ENCODE results near the gene ZCCHC18.

Gene ZCCHC18

DNA sequence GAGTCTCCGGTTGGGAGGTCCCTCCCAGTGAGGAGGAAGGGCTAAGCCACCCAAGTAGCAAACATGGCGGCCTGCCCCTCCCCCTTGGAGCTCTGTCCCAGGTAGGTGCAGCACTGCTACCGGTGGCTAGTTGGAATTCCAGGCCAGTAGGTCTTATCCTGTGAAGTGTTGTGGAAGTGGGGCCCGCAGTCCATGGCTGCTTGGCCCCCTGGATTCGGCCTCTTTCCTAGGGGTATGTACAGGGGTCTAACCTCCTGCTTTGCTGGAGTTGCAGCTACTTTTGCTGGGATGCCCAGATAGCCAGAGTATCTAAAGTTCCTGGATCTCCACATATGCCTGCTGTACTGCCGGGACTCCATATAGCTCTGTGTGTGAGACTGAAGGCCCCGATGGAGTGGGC lies 26.4 kb upstream of the ZCCHC18 start (continued):
- TF ChIP-seq, protein P1, sequence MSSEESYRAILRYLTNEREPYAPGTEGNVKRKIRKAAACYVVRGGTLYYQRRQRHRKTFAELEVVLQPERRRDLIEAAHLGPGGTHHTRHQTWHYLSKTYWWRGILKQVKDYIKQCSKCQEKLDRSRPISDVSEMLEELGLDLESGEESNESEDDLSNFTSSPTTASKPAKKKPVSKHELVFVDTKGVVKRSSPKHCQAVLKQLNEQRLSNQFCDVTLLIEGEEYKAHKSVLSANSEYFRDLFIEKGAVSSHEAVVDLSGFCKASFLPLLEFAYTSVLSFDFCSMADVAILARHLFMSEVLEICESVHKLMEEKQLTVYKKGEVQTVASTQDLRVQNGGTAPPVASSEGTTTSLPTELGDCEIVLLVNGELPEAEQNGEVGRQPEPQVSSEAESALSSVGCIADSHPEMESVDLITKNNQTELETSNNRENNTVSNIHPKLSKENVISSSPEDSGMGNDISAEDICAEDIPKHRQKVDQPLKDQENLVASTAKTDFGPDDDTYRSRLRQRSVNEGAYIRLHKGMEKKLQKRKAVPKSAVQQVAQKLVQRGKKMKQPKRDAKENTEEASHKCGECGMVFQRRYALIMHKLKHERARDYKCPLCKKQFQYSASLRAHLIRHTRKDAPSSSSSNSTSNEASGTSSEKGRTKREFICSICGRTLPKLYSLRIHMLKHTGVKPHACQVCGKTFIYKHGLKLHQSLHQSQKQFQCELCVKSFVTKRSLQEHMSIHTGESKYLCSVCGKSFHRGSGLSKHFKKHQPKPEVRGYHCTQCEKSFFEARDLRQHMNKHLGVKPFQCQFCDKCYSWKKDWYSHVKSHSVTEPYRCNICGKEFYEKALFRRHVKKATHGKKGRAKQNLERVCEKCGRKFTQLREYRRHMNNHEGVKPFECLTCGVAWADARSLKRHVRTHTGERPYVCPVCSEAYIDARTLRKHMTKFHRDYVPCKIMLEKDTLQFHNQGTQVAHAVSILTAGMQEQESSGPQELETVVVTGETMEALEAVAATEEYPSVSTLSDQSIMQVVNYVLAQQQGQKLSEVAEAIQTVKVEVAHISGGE (tag by site-specific recombination; conservative IDR thresholded peaks at IDR 0.05; ENCODE audit: low read depth), result no peak
- TF ChIP-seq ZNF138 (tag by site-specific recombination; IDR thresholded peaks at IDR 0.05; ENCODE audit: borderline replicate concordance), result no peak
- TF ChIP-seq HOXD13 (CRISPR knock-in tag; IDR thresholded peaks at IDR 0.05; ENCODE audit: borderline replicate concordance), result no peak
- TF ChIP-seq, protein P2, sequence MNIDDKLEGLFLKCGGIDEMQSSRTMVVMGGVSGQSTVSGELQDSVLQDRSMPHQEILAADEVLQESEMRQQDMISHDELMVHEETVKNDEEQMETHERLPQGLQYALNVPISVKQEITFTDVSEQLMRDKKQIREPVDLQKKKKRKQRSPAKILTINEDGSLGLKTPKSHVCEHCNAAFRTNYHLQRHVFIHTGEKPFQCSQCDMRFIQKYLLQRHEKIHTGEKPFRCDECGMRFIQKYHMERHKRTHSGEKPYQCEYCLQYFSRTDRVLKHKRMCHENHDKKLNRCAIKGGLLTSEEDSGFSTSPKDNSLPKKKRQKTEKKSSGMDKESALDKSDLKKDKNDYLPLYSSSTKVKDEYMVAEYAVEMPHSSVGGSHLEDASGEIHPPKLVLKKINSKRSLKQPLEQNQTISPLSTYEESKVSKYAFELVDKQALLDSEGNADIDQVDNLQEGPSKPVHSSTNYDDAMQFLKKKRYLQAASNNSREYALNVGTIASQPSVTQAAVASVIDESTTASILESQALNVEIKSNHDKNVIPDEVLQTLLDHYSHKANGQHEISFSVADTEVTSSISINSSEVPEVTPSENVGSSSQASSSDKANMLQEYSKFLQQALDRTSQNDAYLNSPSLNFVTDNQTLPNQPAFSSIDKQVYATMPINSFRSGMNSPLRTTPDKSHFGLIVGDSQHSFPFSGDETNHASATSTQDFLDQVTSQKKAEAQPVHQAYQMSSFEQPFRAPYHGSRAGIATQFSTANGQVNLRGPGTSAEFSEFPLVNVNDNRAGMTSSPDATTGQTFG (tag by site-specific recombination; IDR thresholded peaks at IDR 0.05; ENCODE audit: borderline replicate concordance), result no peak

DNA sequence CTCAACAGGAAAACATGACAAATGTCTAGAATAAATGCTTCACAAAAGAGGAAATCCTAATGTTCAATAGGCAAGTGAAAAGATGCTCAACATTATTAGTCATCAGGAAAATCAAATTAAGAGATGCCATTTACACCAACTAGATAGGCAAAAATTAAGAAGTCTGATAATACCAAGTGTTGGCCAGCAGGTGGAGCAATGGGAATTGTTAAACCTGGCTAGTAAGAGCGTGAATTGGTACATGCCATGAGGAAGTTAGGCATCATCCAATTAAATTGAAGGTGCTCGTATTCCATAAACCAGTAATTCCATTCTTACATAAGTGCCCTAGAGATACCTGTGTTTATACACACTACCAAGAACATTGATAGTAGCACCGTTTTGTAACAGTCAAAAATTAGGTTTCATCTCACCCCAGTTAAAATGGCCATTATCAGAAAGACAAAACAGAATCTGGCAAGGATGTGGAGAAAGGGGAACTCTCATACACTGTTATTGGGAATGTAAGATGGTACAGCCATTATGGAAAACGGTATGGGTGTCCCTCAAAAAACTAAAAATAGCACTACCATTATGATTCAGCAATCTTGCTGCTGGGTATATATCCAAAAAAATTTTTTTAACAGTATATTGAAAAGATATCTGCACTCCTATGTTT lies 14.0 kb upstream of the ZCCHC18 start:
- H3K27ac ChIP-seq (ENCODE audit: extremely low read depth, low read depth, low read length), result no peak overlapping the region
- no peaks in the 10 kb centered on the region for H3K9me3 ChIP-seq (ENCODE audit: control insufficient read depth, insufficient read depth, low read depth, low read length)
- H3K4me3 ChIP-seq (ENCODE audit: low read depth, low read length), result no peak overlapping the region
- ChIA-PET POLR2A (interaction anchor here (1.0 kb wide), 1 partner anchor 38 kb away, joined by 3 read pairs; no protein-coding TSS in a partner anchor), CTCF (interaction anchor here (0.6 to 3.6 kb wide), 11 partner anchors 11 to 1089 kb away, joined by 3 to 36 read pairs (median 3); no protein-coding TSS in a partner anchor)
- H3K36me3 ChIP-seq (ENCODE audit: control insufficient read depth in 2 of 2, insufficient read depth in 1 of 2, low read length in 2 of 2), result no peaks in the 10 kb centered on the region
- no peaks in the 10 kb centered on the region for H3K4me1 ChIP-seq (ENCODE audit: control insufficient read depth, insufficient read depth, low read length)
- no peak for TF ChIP-seq ZNF2 (tag by site-specific recombination; IDR thresholded peaks at IDR 0.05)
- no peak for TF ChIP-seq ZNF114 (tag by site-specific recombination; IDR thresholded peaks at IDR 0.05)
- peak; percentile 61; the same call in 1 of the 2 replicates for TF ChIP-seq ZNF660 (tag by site-specific recombination; IDR thresholded peaks at IDR 0.05)
- no peak for TF ChIP-seq ZNF311 (tag by site-specific recombination; IDR thresholded peaks at IDR 0.05; ENCODE audit: borderline replicate concordance)
- TF ChIP-seq, protein P3, sequence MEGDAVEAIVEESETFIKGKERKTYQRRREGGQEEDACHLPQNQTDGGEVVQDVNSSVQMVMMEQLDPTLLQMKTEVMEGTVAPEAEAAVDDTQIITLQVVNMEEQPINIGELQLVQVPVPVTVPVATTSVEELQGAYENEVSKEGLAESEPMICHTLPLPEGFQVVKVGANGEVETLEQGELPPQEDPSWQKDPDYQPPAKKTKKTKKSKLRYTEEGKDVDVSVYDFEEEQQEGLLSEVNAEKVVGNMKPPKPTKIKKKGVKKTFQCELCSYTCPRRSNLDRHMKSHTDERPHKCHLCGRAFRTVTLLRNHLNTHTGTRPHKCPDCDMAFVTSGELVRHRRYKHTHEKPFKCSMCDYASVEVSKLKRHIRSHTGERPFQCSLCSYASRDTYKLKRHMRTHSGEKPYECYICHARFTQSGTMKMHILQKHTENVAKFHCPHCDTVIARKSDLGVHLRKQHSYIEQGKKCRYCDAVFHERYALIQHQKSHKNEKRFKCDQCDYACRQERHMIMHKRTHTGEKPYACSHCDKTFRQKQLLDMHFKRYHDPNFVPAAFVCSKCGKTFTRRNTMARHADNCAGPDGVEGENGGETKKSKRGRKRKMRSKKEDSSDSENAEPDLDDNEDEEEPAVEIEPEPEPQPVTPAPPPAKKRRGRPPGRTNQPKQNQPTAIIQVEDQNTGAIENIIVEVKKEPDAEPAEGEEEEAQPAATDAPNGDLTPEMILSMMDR (tag by site-specific recombination; IDR thresholded peaks at IDR 0.05), result peak; percentile 37; the same call in 1 of the 2 replicates
- no peak for TF ChIP-seq ZNF529 (tag by site-specific recombination; IDR thresholded peaks at IDR 0.05; ENCODE audit: insufficient replicate concordance)
- TF ChIP-seq, protein P4, sequence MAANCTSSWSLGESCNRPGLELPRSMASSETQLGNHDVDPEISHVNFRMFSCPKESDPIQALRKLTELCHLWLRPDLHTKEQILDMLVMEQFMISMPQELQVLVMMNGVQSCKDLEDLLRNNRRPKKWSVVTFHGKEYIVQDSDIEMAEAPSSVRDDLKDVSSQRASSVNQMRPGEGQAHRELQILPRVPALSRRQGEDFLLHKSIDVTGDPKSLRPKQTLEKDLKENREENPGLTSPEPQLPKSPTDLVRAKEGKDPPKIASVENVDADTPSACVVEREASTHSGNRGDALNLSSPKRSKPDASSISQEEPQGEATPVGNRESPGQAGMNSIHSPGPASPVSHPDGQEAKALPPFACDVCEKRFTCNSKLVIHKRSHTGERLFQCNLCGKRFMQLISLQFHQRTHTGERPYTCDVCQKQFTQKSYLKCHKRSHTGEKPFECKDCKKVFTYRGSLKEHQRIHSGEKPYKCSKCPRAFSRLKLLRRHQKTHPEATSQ (tag by site-specific recombination; IDR thresholded peaks at IDR 0.05), result no peak
- TF ChIP-seq MEIS1 (CRISPR knock-in tag; IDR thresholded peaks at IDR 0.05; ENCODE audit: borderline replicate concordance), result no peak
- TF ChIP-seq SALL2 (tag by site-specific recombination; IDR thresholded peaks at IDR 0.05; ENCODE audit: borderline replicate concordance), result no peak
- no peak for TF ChIP-seq ZNF140 (tag by site-specific recombination; IDR thresholded peaks at IDR 0.05)
- TF ChIP-seq, protein P5, sequence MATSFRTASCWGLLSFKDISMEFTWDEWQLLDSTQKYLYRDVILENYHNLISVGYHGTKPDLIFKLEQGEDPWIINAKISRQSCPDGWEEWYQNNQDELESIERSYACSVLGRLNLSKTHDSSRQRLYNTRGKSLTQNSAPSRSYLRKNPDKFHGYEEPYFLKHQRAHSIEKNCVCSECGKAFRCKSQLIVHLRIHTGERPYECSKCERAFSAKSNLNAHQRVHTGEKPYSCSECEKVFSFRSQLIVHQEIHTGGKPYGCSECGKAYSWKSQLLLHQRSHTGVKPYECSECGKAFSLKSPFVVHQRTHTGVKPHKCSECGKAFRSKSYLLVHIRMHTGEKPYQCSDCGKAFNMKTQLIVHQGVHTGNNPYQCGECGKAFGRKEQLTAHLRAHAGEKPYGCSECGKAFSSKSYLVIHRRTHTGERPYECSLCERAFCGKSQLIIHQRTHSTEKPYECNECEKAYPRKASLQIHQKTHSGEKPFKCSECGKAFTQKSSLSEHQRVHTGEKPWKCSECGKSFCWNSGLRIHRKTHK (tag by site-specific recombination; IDR thresholded peaks at IDR 0.05), result no peak
- TF ChIP-seq ZNF335 (tag by site-specific recombination; conservative IDR thresholded peaks at IDR 0.05), result no peak
- TF ChIP-seq PRDM1 (tag by site-specific recombination; IDR thresholded peaks at IDR 0.05), result 0 out of 2 replicates have a peak, but pooled peaks have one; percentile 7
- no peak for TF ChIP-seq ZNF571 (tag by site-specific recombination; IDR thresholded peaks at IDR 0.05)
- TF ChIP-seq ZNF426 (tag by site-specific recombination; IDR thresholded peaks at IDR 0.05), result no peak
- TF ChIP-seq ZBTB48 (tag by site-specific recombination; IDR thresholded peaks at IDR 0.05), result no peak; the same call in 1 of the 2 replicates
- no peak for TF ChIP-seq ZNF10 (tag by site-specific recombination; IDR thresholded peaks at IDR 0.05)
- TF ChIP-seq ZNF654 (tag by site-specific recombination; IDR thresholded peaks at IDR 0.05; ENCODE audit: low read depth), result peak; percentile 89

Data from HEK293 (cell line).